Middle frontal gyrus (tissue), 1 donor: ENCODE results near the gene KCNQ2.

Source experiments
- DNase-seq: peaks from one replicate; pipeline ENCODE4 v3.0.0-alpha.2; 2015; ENCODE audit warnings: low spot score; ENCODE audit errors: extremely low spot score

Gene KCNQ2

GRCh38 chr20:63501818-63502670 lies 29.6 kb upstream of the KCNQ2 start:
- no peak for DNase-seq

- DNase-seq, result no peak
Observed at GRCh38 chr20:63500902-63501817, 28.7 kb upstream of the KCNQ2 start.

- no peak for DNase-seq
Observed at GRCh38 chr20:63500151-63500901, 27.9 kb upstream of the KCNQ2 start.

GRCh38 chr20:63499338-63499969 lies 27.0 kb upstream of the KCNQ2 start:
- no peak for DNase-seq

- DNase-seq, result no peak
Observed at GRCh38 chr20:63498960-63499337, 26.5 kb upstream of the KCNQ2 start, which contains the start of gene EEF1A2. Gene EEF1A2, minus strand, starts transcription at chr20:63499083. Its CDS starts 1,320 bp downstream, at chr20:63497763.

GRCh38 chr20:63497946-63498935 lies 25.8 kb upstream of the KCNQ2 start:
- DNase-seq, result no peak

GRCh38 chr20:63497138-63497945 lies 24.9 kb upstream of the KCNQ2 start:
- DNase-seq, result no peak

GRCh38 chr20:63496596-63497120 lies 24.2 kb upstream of the KCNQ2 start:
- no peak for DNase-seq

- DNase-seq, result no peak
Observed at GRCh38 chr20:63495741-63496595, 23.5 kb upstream of the KCNQ2 start.

GRCh38 chr20:63495167-63495720 lies 22.8 kb upstream of the KCNQ2 start:
- no peak for DNase-seq

GRCh38 chr20:63494420-63495166 lies 22.1 kb upstream of the KCNQ2 start:
- no peak for DNase-seq

GRCh38 chr20:63494084-63494419 lies 21.6 kb upstream of the KCNQ2 start:
- DNase-seq, result no peak

GRCh38 chr20:63493563-63494020 lies 21.1 kb upstream of the KCNQ2 start:
- DNase-seq, result no peak

GRCh38 chr20:63492982-63493381 lies 20.5 kb upstream of the KCNQ2 start:
- DNase-seq, result no peak

- no peak for DNase-seq
Observed at GRCh38 chr20:63492518-63492917, 20.1 kb upstream of the KCNQ2 start.

GRCh38 chr20:63491635-63492230 lies 19.3 kb upstream of the KCNQ2 start:
- no peak for DNase-seq
